Measurements from ENCODE around the gene DPH2. TPM values are rescaled to one million over a fixed set of nuclear protein-coding genes. Genes with fewer than 3 reads are reported as not detected.

The DPH2 gene
- total RNA-seq, 2 experiments from 2014 or later: 22.2 to 27.7 TPM

- intact Hi-C loops (cut with micrococcal nuclease): loop anchor here (1.0 to 10.0 kb wide), 10 partner anchors 12 to 582 kb away; partner anchors contain the start of genes ATP6V0B, CCDC24, ELOVL1 and KDM4A
- CTCF ChIA-PET: interaction anchor here (0.6 to 5.6 kb wide), 18 partner anchors 9 to 434 kb away, joined by 3 to 76 read pairs (median 4); partner anchors contain the start of genes ARTN and PTPRF
- no peaks in the 10 kb centered on the region for H3K27me3 Mint-ChIP-seq (ENCODE audit: low read depth)
- H3K4me3 Mint-ChIP-seq: peak within 1 kb of the TSS; percentile 90
- H3K9me3 Mint-ChIP-seq: no peaks in the 10 kb centered on the region
- H3K4me1 Mint-ChIP-seq (ENCODE audit: low read depth): peaks cover 39% of the 10 kb centered on the region
- peak within 1 kb of the TSS; percentile 88 for H3K27ac Mint-ChIP-seq
- peak; percentile 97 for DNase-seq
- peaks cover 7% of the 10 kb centered on the region for H3K36me3 Mint-ChIP-seq (ENCODE audit: low read depth)
These were observed 23.4 kb upstream of the DPH2 start, which contains the start of gene IPO13 for GRCh38 chr1:43946236-43947060. TSS of gene IPO13 (plus strand) at chr1:43946950. CDS start at chr1:43947601, 651 bp downstream.

GRCh38 chr1:43947061-43947873 is 22.5 kb upstream of the DPH2 start:
- H3K4me3 Mint-ChIP-seq: peak overlapping the region; percentile 90
- peak; percentile 26 for DNase-seq
- intact Hi-C loops (cut with micrococcal nuclease): loop anchor here (10.0 kb wide), 1 partner anchor 582 kb away; the partner anchor contains the start of gene ELOVL1

GRCh38 chr1:43947874-43948437 is 21.9 kb upstream of the DPH2 start:
- Mint-ChIP-seq H3K36me3 (ENCODE audit: low read depth) (peaks cover 7% of the 10 kb centered on the region), H3K27ac (peak overlapping the region; percentile 68), H3K4me3 (peak overlapping the region; percentile 90), H3K9me3 (no peaks in the 10 kb centered on the region), H3K27me3 (ENCODE audit: low read depth) (no peaks in the 10 kb centered on the region), H3K4me1 (ENCODE audit: low read depth) (peaks cover 39% of the 10 kb centered on the region)
- CTCF ChIA-PET: interaction anchor here (0.6 to 0.9 kb wide), 2 partner anchors 37 to 100 kb away, joined by 3 to 4 read pairs; no protein-coding TSS in a partner anchor
- no peak for DNase-seq
- intact Hi-C loops (cut with micrococcal nuclease): loop anchor here (10.0 kb wide), 1 partner anchor 583 kb away; the partner anchor contains the start of gene ELOVL1

More at GRCh38 chr1:43947061-43947873, 22.5 kb upstream of the DPH2 start:
- Mint-ChIP-seq H3K27me3 (ENCODE audit: low read depth) (no peaks in the 10 kb centered on the region), H3K36me3 (ENCODE audit: low read depth) (peaks cover 7% of the 10 kb centered on the region), H3K27ac (peak overlapping the region; percentile 88), H3K9me3 (no peaks in the 10 kb centered on the region), H3K4me1 (ENCODE audit: low read depth) (peaks cover 41% of the 10 kb centered on the region)
- CTCF ChIA-PET: interaction anchor here (0.6 to 5.6 kb wide), 10 partner anchors 10 to 183 kb away, joined by 3 to 76 read pairs (median 4); partner anchors contain the start of gene ARTN

- Mint-ChIP-seq H3K27me3 (ENCODE audit: low read depth) (no peaks in the 10 kb centered on the region), H3K27ac (no peak overlapping the region), H3K4me3 (no peak overlapping the region), H3K36me3 (ENCODE audit: low read depth) (peaks cover 2% of the 10 kb centered on the region), H3K4me1 (ENCODE audit: low read depth) (peaks cover 33% of the 10 kb centered on the region), H3K9me3 (no peaks in the 10 kb centered on the region)
- intact Hi-C loops (cut with micrococcal nuclease): loop anchor here (10.0 kb wide), 1 partner anchor 585 kb away; the partner anchor contains the start of gene ELOVL1
- DNase-seq: no peak
- CTCF ChIA-PET: interaction anchor here (0.7 to 3.1 kb wide), 5 partner anchors 14 to 422 kb away, joined by 3 to 8 read pairs (median 4); no protein-coding TSS in a partner anchor
These were observed 20.1 kb upstream of the DPH2 start for GRCh38 chr1:43949678-43950077.

- no peak for DNase-seq
- CTCF ChIA-PET: interaction anchor here (1.0 to 3.1 kb wide), 3 partner anchors 13 to 423 kb away, joined by 4 to 8 read pairs (median 4); no protein-coding TSS in a partner anchor
- no peaks in the 10 kb centered on the region for H3K27me3 Mint-ChIP-seq (ENCODE audit: low read depth)
- peaks cover 2% of the 10 kb centered on the region for H3K36me3 Mint-ChIP-seq (ENCODE audit: low read depth)
- H3K9me3 Mint-ChIP-seq: no peaks in the 10 kb centered on the region
- peaks cover 21% of the 10 kb centered on the region for H3K4me1 Mint-ChIP-seq (ENCODE audit: low read depth)
- H3K27ac Mint-ChIP-seq: no peak overlapping the region
- intact Hi-C loops (cut with micrococcal nuclease): no loop called here
- no peak overlapping the region for H3K4me3 Mint-ChIP-seq
These were observed 18.5 kb upstream of the DPH2 start for GRCh38 chr1:43951021-43951985.

GRCh38 chr1:43952731-43953346 is 17.0 kb upstream of the DPH2 start:
- intact Hi-C loops (cut with micrococcal nuclease): no loop called here
- no peak overlapping the region for H3K4me3 Mint-ChIP-seq
- CTCF ChIA-PET: interaction anchor here (2.0 kb wide), 1 partner anchor 18 kb away, joined by 6 read pairs; no protein-coding TSS in a partner anchor
- H3K9me3 Mint-ChIP-seq: no peaks in the 10 kb centered on the region
- no peak overlapping the region for H3K27ac Mint-ChIP-seq
- H3K27me3 Mint-ChIP-seq (ENCODE audit: low read depth): no peaks in the 10 kb centered on the region
- H3K4me1 Mint-ChIP-seq (ENCODE audit: low read depth): peaks cover 17% of the 10 kb centered on the region
- no peak for DNase-seq
- peaks cover 6% of the 10 kb centered on the region for H3K36me3 Mint-ChIP-seq (ENCODE audit: low read depth)

- CTCF ChIA-PET: interaction anchor here (2.0 kb wide), 1 partner anchor 18 kb away, joined by 6 read pairs; no protein-coding TSS in a partner anchor
- Mint-ChIP-seq H3K9me3 (no peaks in the 10 kb centered on the region), H3K4me3 (no peak overlapping the region), H3K36me3 (ENCODE audit: low read depth) (peaks cover 8% of the 10 kb centered on the region), H3K4me1 (ENCODE audit: low read depth) (peaks cover 12% of the 10 kb centered on the region), H3K27ac (no peak overlapping the region), H3K27me3 (ENCODE audit: low read depth) (no peaks in the 10 kb centered on the region)
- intact Hi-C loops (cut with micrococcal nuclease): no loop called here
- DNase-seq: no peak
These were observed 16.4 kb upstream of the DPH2 start for GRCh38 chr1:43953361-43953760.

- CTCF ChIA-PET: interaction anchor here (0.7 to 2.0 kb wide), 3 partner anchors 19 to 191 kb away, joined by 4 to 6 read pairs (median 4); no protein-coding TSS in a partner anchor
- peaks cover 5% of the 10 kb centered on the region for H3K4me1 Mint-ChIP-seq (ENCODE audit: low read depth)
- no peak overlapping the region for H3K27ac Mint-ChIP-seq
- no peak for DNase-seq
- intact Hi-C loops (cut with micrococcal nuclease): no loop called here
- no peaks in the 10 kb centered on the region for H3K9me3 Mint-ChIP-seq
- H3K4me3 Mint-ChIP-seq: no peak overlapping the region
- peaks cover 8% of the 10 kb centered on the region for H3K36me3 Mint-ChIP-seq (ENCODE audit: low read depth)
- H3K27me3 Mint-ChIP-seq (ENCODE audit: low read depth): no peaks in the 10 kb centered on the region
These were observed 15.8 kb upstream of the DPH2 start for GRCh38 chr1:43954036-43954435.

- CTCF ChIA-PET: interaction anchor here (1.0 kb wide), 1 partner anchor 21 kb away, joined by 5 read pairs; no protein-coding TSS in a partner anchor
- intact Hi-C loops (cut with micrococcal nuclease): no loop called here
- H3K27ac Mint-ChIP-seq: no peak overlapping the region
These were observed 13.6 kb upstream of the DPH2 start for GRCh38 chr1:43956234-43956633.

GRCh38 chr1:43957407-43958040 is 12.3 kb upstream of the DPH2 start:
- Mint-ChIP-seq H3K27me3 (ENCODE audit: low read depth) (no peaks in the 10 kb centered on the region), H3K27ac (no peak overlapping the region), H3K9me3 (no peaks in the 10 kb centered on the region), H3K36me3 (ENCODE audit: low read depth) (peaks cover 11% of the 10 kb centered on the region), H3K4me1 (ENCODE audit: low read depth) (no peaks in the 10 kb centered on the region), H3K4me3 (no peak overlapping the region)
- intact Hi-C loops (cut with micrococcal nuclease): no loop called here
- CTCF ChIA-PET: interaction anchor here (0.6 kb wide), 1 partner anchor 24 kb away, joined by 3 read pairs; the partner anchor contains the start of gene ARTN
- DNase-seq: no peak

More at GRCh38 chr1:43956234-43956633, 13.6 kb upstream of the DPH2 start:
- Mint-ChIP-seq H3K4me1 (ENCODE audit: low read depth) (peaks cover 2% of the 10 kb centered on the region), H3K27me3 (ENCODE audit: low read depth) (no peaks in the 10 kb centered on the region), H3K4me3 (no peak overlapping the region), H3K36me3 (ENCODE audit: low read depth) (peaks cover 7% of the 10 kb centered on the region), H3K9me3 (no peaks in the 10 kb centered on the region)
- no peak for DNase-seq
